HG02885 (cell line): ENCODE results near the gene GADD45G.

Experiments
- ATAC-seq: cut with Tn5 transposase; IDR thresholded peaks from one replicate; pipeline ENCODE4 v1.9.1; 2021; ENCODE audit warnings: mild to moderate bottlenecking; ENCODE audit not compliant: unreplicated experiment, poor library complexity

GADD45G gene

DNA sequence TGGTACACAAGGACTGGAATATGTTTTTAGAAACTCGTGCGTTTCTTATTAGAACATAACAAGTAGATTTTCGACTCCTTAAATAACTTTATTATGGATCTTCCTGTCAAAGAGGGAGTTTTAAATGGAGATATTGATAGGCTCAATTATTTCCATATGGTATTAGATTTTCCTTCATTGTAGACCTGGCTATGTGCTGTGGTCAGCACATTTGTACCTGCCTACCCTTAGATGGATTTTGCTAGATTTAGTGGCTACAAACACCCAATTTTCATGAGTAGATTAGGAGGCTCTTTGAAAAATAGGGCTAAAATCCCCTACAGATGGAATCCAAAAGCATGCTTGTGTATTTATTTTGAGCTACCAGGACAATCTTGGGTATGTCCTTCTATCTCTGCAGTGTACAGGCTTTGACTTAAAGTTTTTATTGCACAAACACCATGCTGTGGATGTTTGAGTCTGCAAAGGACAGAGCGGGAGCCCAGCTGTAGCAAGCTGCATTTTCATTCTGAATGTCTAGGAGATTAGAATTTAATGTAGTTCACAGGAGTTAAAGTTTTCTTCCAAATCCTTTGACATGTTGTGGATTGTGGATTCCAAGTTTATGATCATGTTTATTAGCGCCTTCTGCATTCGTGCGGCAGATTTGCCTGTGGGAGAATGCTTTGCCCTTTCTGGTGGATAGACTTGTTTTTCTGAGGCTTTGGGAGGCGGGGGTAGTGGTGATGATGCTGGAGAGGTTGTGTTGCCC, 41.6 kb downstream of the GADD45G start:
- ATAC-seq = no peak

- no peak for ATAC-seq
Observed at GRCh38 chr9:89647366-89648128, 42.7 kb downstream of the GADD45G start.

DNA sequence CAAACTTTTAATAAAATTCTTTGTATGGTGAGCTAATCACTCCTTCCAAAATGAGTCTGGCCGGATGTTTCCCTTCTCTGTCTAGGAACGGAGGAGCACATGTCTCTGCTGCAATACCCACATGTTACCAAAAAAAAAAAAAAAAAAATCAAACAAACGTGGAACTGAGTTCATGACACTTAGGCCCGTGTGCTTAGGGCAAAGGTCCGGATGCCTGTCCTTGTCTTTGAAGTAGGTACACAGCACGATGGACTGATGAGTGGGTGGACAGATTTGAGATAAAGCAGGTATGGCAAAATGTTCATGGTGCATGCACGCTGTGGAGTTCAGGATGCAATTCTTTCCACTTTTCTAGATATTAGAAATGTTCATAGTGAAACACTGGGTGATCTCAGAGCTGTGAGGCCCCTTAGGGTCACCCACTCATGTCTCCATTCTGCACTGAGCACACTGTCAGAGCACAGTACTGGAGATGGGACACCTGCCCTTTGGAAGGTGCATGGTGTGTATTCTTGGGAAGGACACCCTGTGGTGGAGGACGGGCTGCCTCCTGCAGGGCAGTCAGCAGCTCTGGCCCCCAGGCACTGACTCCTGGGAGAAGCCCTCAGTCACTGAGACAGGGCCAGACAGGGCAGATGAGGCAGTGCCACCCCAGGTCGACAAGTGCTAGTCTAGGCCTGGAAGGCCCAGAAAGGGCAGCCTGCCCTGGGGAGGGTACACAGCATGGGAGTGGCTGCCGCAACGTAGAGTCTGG, 43.6 kb downstream of the GADD45G start:
- ATAC-seq = no peak

GRCh38 chr9:89649039-89649691, 44.4 kb downstream of the GADD45G start:
- no peak for ATAC-seq

- no peak for ATAC-seq
Observed at GRCh38 chr9:89654025-89654662, 49.3 kb downstream of the GADD45G start.

GRCh38 chr9:89655056-89655989, 50.5 kb downstream of the GADD45G start:
- no peak for ATAC-seq
